GM18511 (cell line): ENCODE measurements around the gene RNF130.
"Not testable (repeated sequence)": the region's sequence is repeated elsewhere in the genome, so short reads cannot be mapped to it uniquely, and the experiment has no call there.

Source experiments
- ATAC-seq: cut with Tn5 transposase; IDR thresholded peaks from one replicate; pipeline ENCODE4 v1.9.1; 2021; ENCODE audit warnings: mild to moderate bottlenecking, moderate library complexity; ENCODE audit not compliant: unreplicated experiment

RNF130 gene

GRCh38 chr5:180026320-180026719, 45.2 kb downstream of the RNF130 start:
- no peak for ATAC-seq

GRCh38 chr5:180021900-180022299, 49.7 kb downstream of the RNF130 start:
- ATAC-seq: no peak

GRCh38 chr5:180020176-180020575, 51.4 kb downstream of the RNF130 start:
- no peak for ATAC-seq

GRCh38 chr5:180018347-180019060, 53.1 kb downstream of the RNF130 start:
- no peak for ATAC-seq

DNA sequence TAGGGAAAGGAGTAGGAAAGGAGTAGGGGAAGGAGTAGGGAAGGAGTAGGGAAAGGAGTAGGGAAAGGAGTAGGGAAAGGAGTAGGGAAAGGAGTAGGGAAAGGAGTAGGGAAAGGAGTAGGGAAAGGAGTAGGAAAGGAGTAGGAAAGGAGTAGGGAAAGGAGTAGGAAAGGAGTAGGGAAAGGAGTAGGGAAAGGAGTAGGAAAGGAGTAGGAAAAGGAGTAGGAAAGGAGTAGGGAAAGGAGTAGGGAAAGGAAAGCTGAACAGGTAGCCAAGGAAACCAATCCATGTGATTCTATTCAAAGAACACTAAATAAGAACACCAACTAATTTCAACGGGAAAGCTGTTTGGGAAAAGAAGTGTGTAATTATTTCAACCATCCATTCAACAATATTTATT, 56.0 kb downstream of the RNF130 start:
- not testable (repeated sequence) for ATAC-seq

- ATAC-seq: no peak
These were observed 57.9 kb downstream of the RNF130 start for GRCh38 chr5:180013678-180014077.

DNA sequence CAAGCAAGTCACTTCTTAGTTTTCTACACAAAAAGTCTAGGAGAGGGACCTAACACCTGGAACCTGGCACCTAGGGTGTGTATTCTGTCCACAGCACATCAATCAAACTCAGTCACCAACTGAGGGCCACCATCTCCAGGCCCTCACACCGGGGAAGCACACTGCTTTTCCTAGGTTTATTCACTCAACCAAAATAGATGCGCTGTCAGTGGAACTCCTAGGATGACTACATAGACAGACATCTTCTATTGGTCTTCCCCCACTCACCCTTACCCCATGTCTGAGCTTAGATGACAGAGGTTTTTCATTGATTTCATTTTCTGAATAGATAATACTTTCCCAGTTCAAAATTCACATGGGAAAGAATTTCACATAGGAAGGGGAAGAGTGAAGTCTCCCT, 59.2 kb downstream of the RNF130 start:
- no peak for ATAC-seq

DNA sequence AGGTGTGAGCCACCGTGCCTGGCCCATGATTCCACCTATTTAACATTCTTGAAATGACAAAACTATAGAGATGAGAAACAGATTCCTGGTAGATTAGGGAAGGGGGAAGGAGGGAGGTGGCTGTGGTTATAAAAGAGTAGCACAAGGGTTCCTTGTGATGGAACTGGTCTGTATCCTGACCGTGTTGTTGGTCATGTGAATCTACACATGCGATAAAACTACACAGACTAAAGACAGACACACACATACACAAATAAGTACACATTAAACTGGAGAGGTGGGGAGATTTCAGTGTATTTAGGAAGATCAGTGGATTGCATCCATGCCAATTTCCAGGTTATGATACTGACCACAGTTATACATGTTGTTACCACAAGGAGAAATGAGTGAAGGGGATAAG, 60.9 kb downstream of the RNF130 start:
- no peak for ATAC-seq

- ATAC-seq: no peak
These were observed 62.0 kb downstream of the RNF130 start for GRCh38 chr5:180009581-180009980.

DNA sequence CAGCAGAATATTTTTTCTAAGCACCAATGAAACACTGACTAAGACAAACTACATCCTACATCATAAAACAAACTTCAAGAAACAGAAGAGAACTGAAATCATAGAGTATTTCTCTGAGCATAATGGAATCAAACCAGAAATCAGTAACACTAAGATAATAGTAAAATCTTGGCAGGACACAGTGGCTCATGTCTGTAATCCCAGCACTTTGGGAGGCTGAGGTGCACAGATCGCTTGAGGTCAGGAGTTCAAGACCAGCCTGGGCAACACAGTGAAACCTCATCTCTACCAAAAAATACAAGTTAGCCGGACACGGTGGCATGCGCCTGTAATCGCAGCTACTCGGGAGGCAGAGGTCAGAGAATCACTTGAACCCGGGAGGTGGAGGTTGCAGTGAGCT, 63.1 kb downstream of the RNF130 start:
- no peak for ATAC-seq

- no peak for ATAC-seq
These were observed 64.0 kb downstream of the RNF130 start for GRCh38 chr5:180007582-180007981.

DNA sequence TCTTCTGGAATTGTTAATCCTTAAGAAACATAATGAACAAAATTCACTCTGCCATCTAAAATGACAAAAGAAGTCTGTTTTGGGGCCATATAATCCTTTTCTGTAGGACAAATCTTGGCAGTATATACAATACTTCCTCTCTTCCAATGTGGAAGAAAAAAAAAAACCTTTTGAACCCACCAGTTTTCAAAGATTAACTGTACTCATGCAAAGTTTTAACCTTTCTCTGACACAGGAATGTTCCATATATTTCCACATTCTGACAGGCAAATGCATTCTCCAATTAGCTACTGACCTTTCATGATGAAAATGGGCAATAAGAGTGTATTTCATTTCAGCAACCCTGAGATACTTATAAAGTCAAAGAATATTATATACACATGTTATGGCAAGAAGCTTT, 65.4 kb downstream of the RNF130 start:
- ATAC-seq: no peak

- no peak for ATAC-seq
These were observed 68.4 kb downstream of the RNF130 start for GRCh38 chr5:180003127-180003526.

GRCh38 chr5:180001742-180002141, 69.8 kb downstream of the RNF130 start:
- ATAC-seq: no peak

GRCh38 chr5:180001136-180001535, 70.4 kb downstream of the RNF130 start:
- no peak for ATAC-seq

GRCh38 chr5:179998485-179998884, 73.1 kb downstream of the RNF130 start:
- no peak for ATAC-seq

- no peak for ATAC-seq
These were observed 76.8 kb downstream of the RNF130 start for GRCh38 chr5:179994583-179995323.

- not testable (repeated sequence) for ATAC-seq
These were observed 78.7 kb downstream of the RNF130 start for GRCh38 chr5:179992855-179993254.

- no peak for ATAC-seq
These were observed 80.5 kb downstream of the RNF130 start for GRCh38 chr5:179991106-179991505.

- ATAC-seq: not testable (repeated sequence)
These were observed 81.0 kb downstream of the RNF130 start for GRCh38 chr5:179990525-179990924.

GRCh38 chr5:179986328-179986727, 85.2 kb downstream of the RNF130 start:
- no peak for ATAC-seq

- no peak for ATAC-seq
These were observed 89.9 kb downstream of the RNF130 start for GRCh38 chr5:179981636-179982035.
